ENCODE results near the gene FCGR3A.
"Not testable (repeated sequence)": the region's sequence is repeated elsewhere in the genome, so short reads cannot be mapped to it uniquely, and the experiment has no call there.

- TF ChIP-seq MAX (IDR thresholded peaks at IDR 0.05; ENCODE audit: low read depth, low read length); CTCF (IDR thresholded peaks at IDR 0.05; ENCODE audit: low read depth, low read length); POLR2A (IDR thresholded peaks at IDR 0.05; ENCODE audit: extremely low read depth, insufficient read length); MYC (IDR thresholded peaks at IDR 0.05; ENCODE audit: low read depth, low read length): not testable (repeated sequence)
Measured at GRCh38 chr1:161594269-161594984, 44.8 kb upstream of the FCGR3A start.

Measured in NB4 (cell line).